ENCODE data around the gene SUSD6. TPM values are rescaled to one million over a fixed set of nuclear protein-coding genes. Genes with fewer than 3 reads are reported as not detected.

SUSD6 gene
- total RNA-seq, 1 donor from 2014 or later = 23.9 TPM

DNA sequence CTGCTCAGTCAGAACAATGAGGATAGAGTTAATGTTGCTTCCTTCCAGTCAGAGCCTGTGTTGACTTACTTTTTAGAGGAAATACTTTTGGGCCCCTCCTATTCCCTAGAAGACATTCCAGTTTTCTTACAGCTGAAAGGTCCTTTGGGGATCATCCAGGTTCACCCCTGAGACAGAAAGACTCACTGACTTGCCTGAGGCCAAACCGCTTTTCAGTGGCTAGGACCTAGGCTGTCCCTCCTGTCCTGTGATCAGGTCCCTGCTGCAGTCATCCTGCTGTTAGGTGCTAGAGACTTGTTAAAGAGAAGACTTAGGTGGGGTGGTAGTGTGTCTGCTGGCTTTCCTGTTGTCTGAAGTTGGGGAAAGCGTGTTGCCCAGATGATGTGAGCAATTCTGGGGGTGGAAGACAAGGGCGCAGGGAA lies 39.6 kb downstream of the SUSD6 start:
- no peak for DNase-seq
- peak overlapping the region; percentile 3 for H3K4me3 ChIP-seq
- H3K4me1 ChIP-seq = peaks cover 94% of the 10 kb centered on the region
- H3K9me3 ChIP-seq (replicated peaks) = no peaks in the 10 kb centered on the region
- TF ChIP-seq, protein P1, sequence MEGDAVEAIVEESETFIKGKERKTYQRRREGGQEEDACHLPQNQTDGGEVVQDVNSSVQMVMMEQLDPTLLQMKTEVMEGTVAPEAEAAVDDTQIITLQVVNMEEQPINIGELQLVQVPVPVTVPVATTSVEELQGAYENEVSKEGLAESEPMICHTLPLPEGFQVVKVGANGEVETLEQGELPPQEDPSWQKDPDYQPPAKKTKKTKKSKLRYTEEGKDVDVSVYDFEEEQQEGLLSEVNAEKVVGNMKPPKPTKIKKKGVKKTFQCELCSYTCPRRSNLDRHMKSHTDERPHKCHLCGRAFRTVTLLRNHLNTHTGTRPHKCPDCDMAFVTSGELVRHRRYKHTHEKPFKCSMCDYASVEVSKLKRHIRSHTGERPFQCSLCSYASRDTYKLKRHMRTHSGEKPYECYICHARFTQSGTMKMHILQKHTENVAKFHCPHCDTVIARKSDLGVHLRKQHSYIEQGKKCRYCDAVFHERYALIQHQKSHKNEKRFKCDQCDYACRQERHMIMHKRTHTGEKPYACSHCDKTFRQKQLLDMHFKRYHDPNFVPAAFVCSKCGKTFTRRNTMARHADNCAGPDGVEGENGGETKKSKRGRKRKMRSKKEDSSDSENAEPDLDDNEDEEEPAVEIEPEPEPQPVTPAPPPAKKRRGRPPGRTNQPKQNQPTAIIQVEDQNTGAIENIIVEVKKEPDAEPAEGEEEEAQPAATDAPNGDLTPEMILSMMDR (IDR thresholded peaks at IDR 0.05; ENCODE audit: borderline replicate concordance) = no peak
- intact Hi-C loops (cut with micrococcal nuclease) = no loop called here
- H3K36me3 ChIP-seq = no peaks in the 10 kb centered on the region
- H3K27ac ChIP-seq (replicated peaks) = peak overlapping the region; percentile 83
- H3K27me3 ChIP-seq (ENCODE audit: low read depth) = no peaks in the 10 kb centered on the region

DNA sequence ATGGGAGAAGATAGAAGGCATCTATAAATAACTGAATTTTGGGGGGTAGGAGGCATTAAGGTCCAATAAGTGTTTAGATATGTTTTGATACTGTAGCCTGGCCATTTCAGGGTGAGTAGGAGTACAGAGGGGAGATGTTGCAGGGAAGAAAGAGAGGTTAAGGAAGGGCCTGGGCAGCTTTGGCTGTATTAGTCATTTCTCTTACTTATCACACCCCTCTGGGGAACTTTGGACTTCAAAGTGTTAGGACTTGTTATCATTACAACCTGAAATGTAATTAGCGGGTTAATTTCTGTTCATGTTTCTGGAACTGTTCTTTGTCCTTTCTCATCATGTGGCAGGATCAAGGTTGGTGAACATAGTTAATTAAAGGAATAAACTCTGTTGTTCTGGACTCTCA lies 40.3 kb downstream of the SUSD6 start:
- H3K36me3 ChIP-seq = no peaks in the 10 kb centered on the region
- H3K4me3 ChIP-seq = no peak overlapping the region
- peaks cover 93% of the 10 kb centered on the region for H3K4me1 ChIP-seq
- intact Hi-C loops (cut with micrococcal nuclease) = no loop called here
- no peak for DNase-seq
- H3K27ac ChIP-seq (replicated peaks) = peak overlapping the region; percentile 83
- H3K27me3 ChIP-seq (ENCODE audit: low read depth) = no peaks in the 10 kb centered on the region
- TF ChIP-seq, protein P1 (IDR thresholded peaks at IDR 0.05; ENCODE audit: borderline replicate concordance) = no peak
- H3K9me3 ChIP-seq (replicated peaks) = no peaks in the 10 kb centered on the region

- peak overlapping the region; percentile 83 for H3K27ac ChIP-seq (replicated peaks)
- H3K9me3 ChIP-seq (replicated peaks) = no peaks in the 10 kb centered on the region
- intact Hi-C loops (cut with micrococcal nuclease) = no loop called here
- H3K27me3 ChIP-seq (ENCODE audit: low read depth) = no peaks in the 10 kb centered on the region
- DNase-seq = no peak
- H3K36me3 ChIP-seq = no peaks in the 10 kb centered on the region
- TF ChIP-seq, protein P1 (IDR thresholded peaks at IDR 0.05; ENCODE audit: borderline replicate concordance) = no peak
- H3K4me3 ChIP-seq = no peak overlapping the region
- peaks cover 92% of the 10 kb centered on the region for H3K4me1 ChIP-seq
Measured at GRCh38 chr14:69652942-69653684, 41.7 kb downstream of the SUSD6 start.

- H3K4me1 ChIP-seq = peaks cover 92% of the 10 kb centered on the region
- H3K27me3 ChIP-seq (ENCODE audit: low read depth) = no peaks in the 10 kb centered on the region
- peak overlapping the region; percentile 83 for H3K27ac ChIP-seq (replicated peaks)
- DNase-seq = no peak
- H3K9me3 ChIP-seq (replicated peaks) = no peaks in the 10 kb centered on the region
- TF ChIP-seq, protein P1 (IDR thresholded peaks at IDR 0.05; ENCODE audit: borderline replicate concordance) = no peak
- H3K36me3 ChIP-seq = peaks cover 4% of the 10 kb centered on the region
- intact Hi-C loops (cut with micrococcal nuclease) = no loop called here
- H3K4me3 ChIP-seq = no peak overlapping the region
Measured at GRCh38 chr14:69654116-69654515, 42.7 kb downstream of the SUSD6 start.

DNA sequence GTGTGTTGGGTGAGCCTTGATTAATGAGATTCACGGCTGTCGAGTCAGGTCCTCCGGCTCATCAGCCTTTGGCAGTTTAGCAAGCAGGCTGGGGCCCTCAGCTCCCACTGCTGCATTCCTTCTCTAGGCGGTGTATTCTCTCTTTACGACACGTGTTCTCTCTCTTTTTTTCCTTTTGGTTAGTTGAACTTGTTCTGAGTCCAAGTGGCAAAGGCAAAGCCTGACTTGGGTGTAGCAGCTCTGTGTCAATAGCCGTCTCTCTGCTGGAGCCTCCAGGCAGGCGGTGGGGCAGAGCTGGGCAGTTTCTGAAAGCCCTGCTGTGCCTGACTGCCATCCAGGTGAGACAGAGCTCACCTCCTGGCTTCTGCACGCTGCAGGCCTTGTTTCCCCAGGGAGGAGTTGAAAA lies 46.6 kb downstream of the SUSD6 start:
- TF ChIP-seq, protein P1 (IDR thresholded peaks at IDR 0.05; ENCODE audit: borderline replicate concordance) = no peak
- no peaks in the 10 kb centered on the region for H3K9me3 ChIP-seq (replicated peaks)
- no peak overlapping the region for H3K4me3 ChIP-seq
- H3K27ac ChIP-seq (replicated peaks) = peak overlapping the region; percentile 77
- intact Hi-C loops (cut with micrococcal nuclease) = no loop called here
- peaks cover 18% of the 10 kb centered on the region for H3K36me3 ChIP-seq
- DNase-seq = no peak
- no peaks in the 10 kb centered on the region for H3K27me3 ChIP-seq (ENCODE audit: low read depth)
- peaks cover 90% of the 10 kb centered on the region for H3K4me1 ChIP-seq

All from left ventricle myocardium inferior (tissue), 1 donor.